Measurements from ENCODE around the gene SRRM1.
"Not testable (repeated sequence)": the region's sequence is repeated elsewhere in the genome, so short reads cannot be mapped to it uniquely, and the experiment has no call there.

The SRRM1 gene

DNA sequence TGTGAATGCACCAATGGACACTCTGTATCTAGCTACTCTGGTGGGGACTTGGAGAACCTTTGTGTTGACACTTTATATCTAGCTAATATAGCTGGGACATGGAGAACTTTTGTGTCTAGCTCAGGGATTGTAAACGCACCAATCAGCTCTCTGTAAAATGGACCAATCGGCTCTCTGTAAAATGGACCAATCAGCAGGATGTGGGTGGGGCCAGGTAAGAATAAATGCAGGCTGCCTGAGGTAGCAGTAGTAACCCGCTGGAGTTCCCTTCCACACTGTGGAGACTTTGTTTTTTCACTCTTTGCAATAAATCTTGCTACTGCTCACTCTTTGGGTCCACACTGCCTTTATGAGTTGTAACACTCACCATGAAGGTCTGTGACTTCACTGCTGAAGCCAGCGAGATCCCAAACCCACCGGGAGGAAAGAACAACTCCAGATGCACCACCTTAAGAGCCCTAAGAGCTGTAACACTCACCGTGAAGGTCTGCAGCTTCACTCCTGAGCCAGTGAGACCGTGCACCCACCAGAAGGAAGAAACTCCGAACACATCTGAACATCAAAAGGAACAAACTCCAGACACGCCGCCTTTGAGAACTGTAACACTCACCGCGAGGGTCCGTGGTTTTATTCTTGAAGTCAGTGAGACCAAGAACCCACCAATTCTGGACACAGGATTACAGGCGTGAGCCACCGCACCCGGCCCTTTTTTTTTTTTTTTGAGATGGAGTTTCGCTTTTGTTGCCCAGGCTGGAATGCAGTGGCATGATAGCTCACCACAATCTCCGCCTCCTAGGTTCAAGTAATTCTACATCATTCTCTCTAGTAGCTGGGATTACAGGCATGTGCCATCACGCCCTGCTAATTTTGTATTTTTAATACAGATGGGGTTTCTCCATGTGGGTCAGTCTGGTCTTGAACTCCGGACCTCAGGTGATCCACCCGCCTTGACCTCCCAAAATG is 79.3 kb downstream of the SRRM1 start:
- not testable (repeated sequence) for DNase-seq

All from NCI-H2081 (cell line).